Colonic mucosa (tissue), 4 donors: ENCODE data around the gene KIR3DL3. TPM values are rescaled to one million over a fixed set of nuclear protein-coding genes. Genes with fewer than 3 reads are reported as not detected.
"Not testable (repeated sequence)": the region's sequence is repeated elsewhere in the genome, so short reads cannot be mapped to it uniquely, and the experiment has no call there.

ENCODE experiments used
- DNase-seq: peaks from one replicate; pipeline ENCODE4 v3.0.0-alpha.2; 2020
- H3K27ac ChIP-seq: fragments of 200-600 bp; one replicate; pipeline ENCODE4 v1.8.0; 2021
- H3K27me3 ChIP-seq: fragments of 200-600 bp; one replicate; pipeline ENCODE4 v1.8.0; 2021
- H3K36me3 ChIP-seq: fragments of 200-600 bp; one replicate; pipeline ENCODE4 v1.8.0; 2021
- H3K4me1 ChIP-seq: fragments of 200-600 bp; one replicate; pipeline ENCODE4 v1.8.0; 2021; ENCODE audit warnings: mild to moderate bottlenecking
- H3K4me3 ChIP-seq: fragments of 200-600 bp; one replicate; pipeline ENCODE4 v1.8.0; 2021
- H3K9ac ChIP-seq, 2 donors: one replicate each; pipeline ENCODE4 v1.7.0; 2013; ENCODE audit warnings: control low read depth in 2 of 2, low read depth in 2 of 2, low read length in 2 of 2
- H3K9me3 ChIP-seq: fragments of 200-600 bp; one replicate; pipeline ENCODE4 v1.8.0; 2021
- intact Hi-C: fragments of 100-400 bp; cut with DNase I; formaldehyde crosslinking; loops from one replicate; pipeline ENCODE4 v1.14.1; 2022
- total RNA-seq, 2 donors: library from RNA; stranded (reverse); fragmentation: NEBNext Ultra II Directional in 1 of 2; extraction: Animal tissue kit (Norgen Biotek cat#: 25700) in 1 of 2; gene quantifications; one replicate each; pipeline ENCODE4 v1.2.1, GENCODE V29; 2021
- donor health status: healthy.
- donor health status: DM: no; HTN: no; CAD: no.
- donor health status: DM: no; HTN: no; CAD: no.

The KIR3DL3 gene
- total RNA-seq, 2 donors from 2014 or later = not detected

- H3K27ac ChIP-seq, H3K4me1 ChIP-seq, H3K36me3 ChIP-seq, H3K9me3 ChIP-seq, H3K4me3 ChIP-seq, DNase-seq, H3K9ac ChIP-seq, H3K27me3 ChIP-seq, intact Hi-C loops: not testable (repeated sequence)
These were observed 46.3 kb downstream of the KIR3DL3 start for GRCh38 chr19:54770511-54770910.

- H3K9me3 ChIP-seq, H3K27ac ChIP-seq, H3K36me3 ChIP-seq, H3K9ac ChIP-seq, H3K4me3 ChIP-seq, DNase-seq, H3K4me1 ChIP-seq, H3K27me3 ChIP-seq, intact Hi-C loops: not testable (repeated sequence)
These were observed 47.0 kb downstream of the KIR3DL3 start for GRCh38 chr19:54771018-54771960.

- H3K27me3 ChIP-seq, intact Hi-C loops, H3K9ac ChIP-seq, H3K9me3 ChIP-seq, H3K4me1 ChIP-seq, H3K4me3 ChIP-seq, DNase-seq, H3K27ac ChIP-seq, H3K36me3 ChIP-seq: not testable (repeated sequence)
These were observed 48.4 kb downstream of the KIR3DL3 start for GRCh38 chr19:54772666-54773065.

DNA sequence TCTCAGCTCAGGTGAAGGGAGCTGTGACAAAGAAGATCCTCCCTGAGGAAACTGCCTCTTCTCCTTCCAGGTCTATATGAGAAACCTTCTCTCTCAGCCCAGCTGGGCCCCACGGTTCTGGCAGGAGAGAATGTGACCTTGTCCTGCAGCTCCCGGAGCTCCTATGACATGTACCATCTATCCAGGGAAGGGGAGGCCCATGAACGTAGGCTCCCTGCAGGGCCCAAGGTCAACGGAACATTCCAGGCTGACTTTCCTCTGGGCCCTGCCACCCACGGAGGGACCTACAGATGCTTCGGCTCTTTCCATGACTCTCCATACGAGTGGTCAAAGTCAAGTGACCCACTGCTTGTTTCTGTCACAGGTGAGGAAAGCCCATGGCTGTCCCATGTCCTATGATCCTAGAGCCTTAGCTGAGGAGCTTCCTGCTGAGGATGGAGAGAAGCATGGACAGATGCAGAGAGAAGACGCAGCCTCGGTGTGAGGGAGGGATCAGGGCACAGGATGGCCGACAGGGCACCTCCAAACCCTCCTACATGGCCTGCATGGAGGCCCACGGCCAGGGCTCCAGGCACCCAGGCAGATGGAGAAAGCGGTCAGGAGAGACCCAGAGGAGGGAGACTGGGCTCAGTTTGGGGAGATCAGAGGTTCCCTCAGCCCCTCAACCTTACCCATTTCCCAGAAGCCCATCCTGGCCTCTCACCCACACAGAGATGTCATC, 51.0 kb downstream of the KIR3DL3 start:
- intact Hi-C loops, H3K9me3 ChIP-seq, H3K27me3 ChIP-seq, H3K27ac ChIP-seq, H3K9ac ChIP-seq, H3K4me1 ChIP-seq, H3K4me3 ChIP-seq, H3K36me3 ChIP-seq: not testable (repeated sequence)
- peak; percentile 10 for DNase-seq

- H3K9ac ChIP-seq, H3K9me3 ChIP-seq, H3K36me3 ChIP-seq, H3K27ac ChIP-seq, H3K4me3 ChIP-seq, H3K4me1 ChIP-seq, intact Hi-C loops, H3K27me3 ChIP-seq: not testable (repeated sequence)
- peak; percentile 0 for DNase-seq
These were observed 51.6 kb downstream of the KIR3DL3 start for GRCh38 chr19:54775830-54776229.

DNA sequence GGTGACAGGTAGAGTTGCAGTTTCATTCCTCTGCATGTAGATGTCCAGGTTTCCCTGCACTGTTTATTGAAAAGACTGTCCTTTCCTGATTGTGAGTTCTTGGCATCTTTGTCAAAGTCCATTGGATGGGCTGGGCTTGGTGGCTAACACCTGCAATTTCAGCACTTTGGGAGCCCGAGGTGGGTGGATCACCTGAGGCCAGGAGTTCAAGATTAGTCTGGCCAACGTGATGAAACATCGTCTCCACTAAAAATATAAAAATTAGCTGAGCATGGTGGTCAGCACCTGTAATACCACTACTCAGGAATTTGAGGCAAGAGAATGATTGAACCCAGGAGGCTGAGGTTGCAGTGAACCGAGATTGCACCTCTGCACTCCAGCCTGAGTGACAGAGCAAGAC, 53.6 kb downstream of the KIR3DL3 start:
- H3K27ac ChIP-seq, H3K27me3 ChIP-seq, H3K4me3 ChIP-seq, intact Hi-C loops, H3K9ac ChIP-seq, H3K9me3 ChIP-seq, H3K4me1 ChIP-seq, H3K36me3 ChIP-seq: not testable (repeated sequence)
- peak; percentile 3 for DNase-seq

DNA sequence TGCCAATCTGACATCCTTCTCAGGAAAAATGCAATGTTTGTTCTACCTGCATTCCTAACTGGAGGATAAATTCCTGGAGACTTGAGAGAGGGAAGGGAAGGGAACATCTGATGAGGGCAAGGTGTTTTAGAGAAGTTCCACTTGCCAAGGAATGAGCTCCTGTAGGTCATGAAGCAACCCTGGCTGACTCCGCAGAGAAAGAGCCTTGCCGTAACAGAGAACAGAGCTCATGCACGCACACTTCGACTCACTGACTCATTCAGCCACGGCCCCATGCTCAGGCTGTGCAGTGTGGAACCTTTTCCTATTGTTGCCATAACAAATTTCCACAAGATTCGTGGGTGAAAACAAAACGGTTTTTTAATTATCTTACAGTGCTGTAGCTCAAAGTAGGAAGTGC, 54.7 kb downstream of the KIR3DL3 start:
- H3K27me3 ChIP-seq, H3K36me3 ChIP-seq, H3K9me3 ChIP-seq, H3K4me3 ChIP-seq, H3K9ac ChIP-seq, H3K4me1 ChIP-seq, H3K27ac ChIP-seq, intact Hi-C loops: not testable (repeated sequence)
- DNase-seq = peak; percentile 1

DNA sequence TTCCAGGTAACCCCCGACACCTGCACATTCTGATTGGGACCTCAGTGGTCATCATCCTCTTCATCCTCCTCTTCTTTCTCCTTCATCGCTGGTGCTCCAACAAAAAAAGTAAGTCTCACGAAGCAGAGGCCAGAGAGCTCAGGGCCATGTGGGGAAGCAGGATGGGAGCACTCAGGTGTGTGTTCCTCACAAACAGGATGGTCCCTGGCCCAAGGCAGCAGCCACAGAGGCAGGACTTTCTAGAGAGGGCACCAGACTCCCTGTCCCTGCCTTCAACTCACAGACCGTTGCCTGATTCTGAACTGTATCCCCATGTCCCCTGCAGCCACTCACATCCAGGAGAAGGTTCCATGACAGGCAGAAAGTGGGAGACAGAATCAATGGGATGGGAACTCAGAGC, 58.7 kb downstream of the KIR3DL3 start:
- DNase-seq = peak; percentile 0
- intact Hi-C loops, H3K4me3 ChIP-seq, H3K36me3 ChIP-seq, H3K4me1 ChIP-seq, H3K27me3 ChIP-seq, H3K9ac ChIP-seq, H3K27ac ChIP-seq, H3K9me3 ChIP-seq: not testable (repeated sequence)

Other genes starting within 250 kb of the KIR3DL3 start
- under 1 TPM in 1 of 2 donors, not detected in 1; 0.37 TPM for gene LAIR2, start 221.6 kb upstream of the KIR3DL3 start, total RNA-seq
- under 1 TPM; 0.35 to 0.85 TPM for gene LILRA2, start 150.7 kb upstream of the KIR3DL3 start, total RNA-seq
- gene LILRA1, start 130.8 kb upstream of the KIR3DL3 start, total RNA-seq = under 1 TPM; 0.15 to 0.50 TPM
- gene LILRB1, start 94.0 kb upstream of the KIR3DL3 start, total RNA-seq = 1 to 10 TPM; 2.1 to 3.6 TPM
- gene LILRB4, start 61.5 kb upstream of the KIR3DL3 start, total RNA-seq = 1 to 10 TPM; 1.4 to 2.8 TPM
- gene KIR2DL3, start 14.1 kb downstream of the KIR3DL3 start, total RNA-seq = not detected
- gene KIR2DL1, start 45.4 kb downstream of the KIR3DL3 start, total RNA-seq = not detected
- not detected for gene KIR2DL4, start 79.2 kb downstream of the KIR3DL3 start, total RNA-seq
- gene KIR3DL1, start 92.0 kb downstream of the KIR3DL3 start, total RNA-seq = not detected
- gene KIR2DS4, start 108.2 kb downstream of the KIR3DL3 start, total RNA-seq = not detected
- gene KIR3DL2, start 126.0 kb downstream of the KIR3DL3 start, total RNA-seq = not detected
- gene FCAR, start 149.8 kb downstream of the KIR3DL3 start, total RNA-seq = under 1 TPM in 1 of 2 donors, not detected in 1; 0.88 TPM
- not detected for gene NCR1, start 181.7 kb downstream of the KIR3DL3 start, total RNA-seq
- gene NLRP7, start 223.1 kb downstream of the KIR3DL3 start, total RNA-seq = not detected
- gene NLRP2, start 241.9 kb downstream of the KIR3DL3 start, total RNA-seq = 10 to 100 TPM; 19.1 to 48.7 TPM